ENCODE results near the gene ARID4A. TPM values are rescaled to one million over a fixed set of nuclear protein-coding genes. Genes with fewer than 3 reads are reported as not detected.

Gene ARID4A
- total RNA-seq, 1 experiment from 2014 or later, result 19.0 TPM

- ChIA-PET CTCF (interaction anchor here (0.9 kb wide), 1 partner anchor 24 kb away, joined by 3 read pairs; no protein-coding TSS in a partner anchor), POLR2A (interaction anchor here (0.8 kb wide), 1 partner anchor 133 kb away, joined by 4 read pairs; the partner anchor contains the start of genes KIAA0586 and TIMM9)
- intact Hi-C loops (cut with micrococcal nuclease), result no loop called here
- Mint-ChIP-seq H3K9me3 (ENCODE audit: unreplicated experiment) (no peaks in the 10 kb centered on the region), H3K27me3 (ENCODE audit: insufficient read depth, unreplicated experiment) (no peaks in the 10 kb centered on the region), H3K27ac (ENCODE audit: low read depth, unreplicated experiment) (no peak overlapping the region), H3K4me1 (ENCODE audit: insufficient read depth, unreplicated experiment) (peaks cover 9% of the 10 kb centered on the region), H3K4me3 (ENCODE audit: unreplicated experiment) (no peak overlapping the region), H3K36me3 (ENCODE audit: insufficient read depth, unreplicated experiment) (peaks cover 62% of the 10 kb centered on the region)
- no peak for DNase-seq (ENCODE audit: unreplicated experiment)
- TF ChIP-seq CTCF (IDR thresholded peaks at IDR 0.05; ENCODE audit: unreplicated experiment), result no peak
- no TSS peak for BruUV-seq (replicated peaks)
Measured at GRCh38 chr14:58294201-58294600, 4.2 kb upstream of the ARID4A start.

- intact Hi-C loops (cut with micrococcal nuclease), result loop anchor here (5.0 kb wide), 1 partner anchor 66 kb away; no protein-coding TSS in a partner anchor
Measured at GRCh38 chr14:58296726-58297125, 1.6 kb upstream of the ARID4A start.

DNA sequence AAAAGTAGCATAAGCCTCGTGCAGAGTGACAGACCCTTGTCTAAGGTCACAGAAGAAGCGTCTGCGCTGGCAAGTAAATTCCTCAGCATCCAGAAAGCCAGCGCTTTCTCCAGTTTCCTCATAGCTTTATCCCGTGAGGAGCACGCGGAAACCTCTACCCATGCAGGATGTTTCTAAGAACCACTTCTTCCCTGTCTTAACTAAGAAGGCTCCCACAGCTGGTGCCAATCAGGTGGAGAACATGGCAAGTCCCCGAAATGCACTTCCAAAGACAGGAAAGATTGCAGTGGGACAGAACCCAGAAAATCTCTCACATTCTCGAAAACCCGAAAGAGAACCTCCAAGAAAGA lies 968 bp upstream of the ARID4A start:
- CTCF ChIA-PET, result no interaction called here
- Mint-ChIP-seq H3K27me3 (ENCODE audit: insufficient read depth, unreplicated experiment) (no peaks in the 10 kb centered on the region), H3K9me3 (ENCODE audit: unreplicated experiment) (no peaks in the 10 kb centered on the region), H3K27ac (ENCODE audit: low read depth, unreplicated experiment) (no peak overlapping the region), H3K36me3 (ENCODE audit: insufficient read depth, unreplicated experiment) (peaks cover 42% of the 10 kb centered on the region), H3K4me3 (ENCODE audit: unreplicated experiment) (no peak overlapping the region), H3K4me1 (ENCODE audit: insufficient read depth, unreplicated experiment) (peaks cover 3% of the 10 kb centered on the region)
- BruUV-seq (replicated peaks), result TSS peak; percentile 61
- POLR2A ChIA-PET, result interaction anchor here (0.9 to 5.5 kb wide), 28 partner anchors 10 to 1796 kb away, joined by 3 to 134 read pairs (median 9); partner anchors contain the start of genes ACTR10, AP5M1, EXOC5 and JKAMP
- no peak for DNase-seq (ENCODE audit: unreplicated experiment)
- no peak for TF ChIP-seq CTCF (IDR thresholded peaks at IDR 0.05; ENCODE audit: unreplicated experiment)
- intact Hi-C loops (cut with micrococcal nuclease), result loop anchor here (5.0 kb wide), 1 partner anchor 65 kb away; no protein-coding TSS in a partner anchor

More at GRCh38 chr14:58296726-58297125, 1.6 kb upstream of the ARID4A start:
- no peak overlapping the region for H3K27ac Mint-ChIP-seq (ENCODE audit: low read depth, unreplicated experiment)
- no peak overlapping the region for H3K4me3 Mint-ChIP-seq (ENCODE audit: unreplicated experiment)
- ChIA-PET CTCF (no interaction called here), POLR2A (interaction anchor here (0.7 to 5.5 kb wide), 13 partner anchors 9 to 1867 kb away, joined by 3 to 134 read pairs (median 19); partner anchors contain the start of genes KIAA0586, PSMA3 and TIMM9)
- H3K27me3 Mint-ChIP-seq (ENCODE audit: insufficient read depth, unreplicated experiment), result no peaks in the 10 kb centered on the region
- no peaks in the 10 kb centered on the region for H3K9me3 Mint-ChIP-seq (ENCODE audit: unreplicated experiment)
- no peak for TF ChIP-seq CTCF (IDR thresholded peaks at IDR 0.05; ENCODE audit: unreplicated experiment)
- no TSS peak for BruUV-seq (replicated peaks)
- peak; percentile 41 for DNase-seq (ENCODE audit: unreplicated experiment)
- peaks cover 41% of the 10 kb centered on the region for H3K36me3 Mint-ChIP-seq (ENCODE audit: insufficient read depth, unreplicated experiment)
- H3K4me1 Mint-ChIP-seq (ENCODE audit: insufficient read depth, unreplicated experiment), result peaks cover 3% of the 10 kb centered on the region

DNA sequence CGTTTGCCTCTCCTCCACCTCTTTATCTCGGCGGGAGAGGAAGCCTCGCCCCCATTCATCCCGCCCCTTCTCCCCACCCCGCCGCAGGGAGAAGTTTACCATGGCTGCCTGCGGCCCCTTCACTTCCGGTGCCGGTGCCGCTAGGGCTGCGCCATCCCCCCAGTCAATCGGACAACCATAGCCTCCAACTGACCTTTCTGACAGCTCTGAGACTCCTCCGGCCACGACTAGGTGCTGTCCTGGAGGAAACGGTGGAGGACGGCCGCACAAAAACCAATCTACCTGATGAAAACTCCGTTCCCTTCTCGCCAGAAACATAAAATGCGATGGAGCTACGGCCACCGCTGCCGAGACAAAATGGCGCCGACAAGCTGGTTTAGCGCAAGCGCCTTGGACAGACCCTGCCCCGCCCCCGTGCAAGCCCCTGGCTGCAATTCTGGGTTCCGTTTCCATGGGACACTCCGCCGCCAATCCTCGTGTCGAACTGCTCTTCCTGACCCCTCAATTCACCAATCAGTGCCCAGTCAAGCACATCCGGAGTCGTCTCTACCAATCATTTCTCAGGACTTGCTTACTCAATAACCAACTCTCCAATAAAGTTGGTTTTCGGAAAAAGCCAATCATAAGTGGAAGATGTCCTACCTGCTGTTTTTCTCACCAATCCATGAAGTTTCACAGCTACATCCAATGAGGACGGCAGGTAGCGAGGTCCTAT lies 436 bp upstream of the ARID4A start:
- TF ChIP-seq CTCF (IDR thresholded peaks at IDR 0.05; ENCODE audit: unreplicated experiment), result peak; percentile 11
- BruUV-seq (replicated peaks), result no TSS peak
- ChIA-PET CTCF (interaction anchor here (0.5 to 0.7 kb wide), 2 partner anchors 24 to 37 kb away, joined by 3 to 4 read pairs; no protein-coding TSS in a partner anchor), POLR2A (interaction anchor here (0.6 to 5.5 kb wide), 41 partner anchors 9 to 1795 kb away, joined by 3 to 134 read pairs (median 5); partner anchors contain the start of genes ACTR10, AP5M1, EXOC5 and JKAMP)
- Mint-ChIP-seq H3K4me3 (ENCODE audit: unreplicated experiment) (no peak overlapping the region), H3K27ac (ENCODE audit: low read depth, unreplicated experiment) (no peak overlapping the region), H3K9me3 (ENCODE audit: unreplicated experiment) (no peaks in the 10 kb centered on the region), H3K4me1 (ENCODE audit: insufficient read depth, unreplicated experiment) (no peaks in the 10 kb centered on the region), H3K36me3 (ENCODE audit: insufficient read depth, unreplicated experiment) (peaks cover 42% of the 10 kb centered on the region), H3K27me3 (ENCODE audit: insufficient read depth, unreplicated experiment) (no peaks in the 10 kb centered on the region)
- intact Hi-C loops (cut with micrococcal nuclease), result loop anchor here (2.0 to 5.0 kb wide), 2 partner anchors 53 to 64 kb away; partner anchors contain the start of gene PSMA3
- peak; percentile 100 for DNase-seq (ENCODE audit: unreplicated experiment)
